ENCODE measurements around the gene GNB1. TPM values are rescaled to one million over a fixed set of nuclear protein-coding genes. Genes with fewer than 3 reads are reported as not detected.
A peak's percentile ranks its signal among the peaks of the same experiment; 100 is the strongest.

The GNB1 gene
- total RNA-seq, 1 experiment from 2014 or later: 58.1 TPM

DNA sequence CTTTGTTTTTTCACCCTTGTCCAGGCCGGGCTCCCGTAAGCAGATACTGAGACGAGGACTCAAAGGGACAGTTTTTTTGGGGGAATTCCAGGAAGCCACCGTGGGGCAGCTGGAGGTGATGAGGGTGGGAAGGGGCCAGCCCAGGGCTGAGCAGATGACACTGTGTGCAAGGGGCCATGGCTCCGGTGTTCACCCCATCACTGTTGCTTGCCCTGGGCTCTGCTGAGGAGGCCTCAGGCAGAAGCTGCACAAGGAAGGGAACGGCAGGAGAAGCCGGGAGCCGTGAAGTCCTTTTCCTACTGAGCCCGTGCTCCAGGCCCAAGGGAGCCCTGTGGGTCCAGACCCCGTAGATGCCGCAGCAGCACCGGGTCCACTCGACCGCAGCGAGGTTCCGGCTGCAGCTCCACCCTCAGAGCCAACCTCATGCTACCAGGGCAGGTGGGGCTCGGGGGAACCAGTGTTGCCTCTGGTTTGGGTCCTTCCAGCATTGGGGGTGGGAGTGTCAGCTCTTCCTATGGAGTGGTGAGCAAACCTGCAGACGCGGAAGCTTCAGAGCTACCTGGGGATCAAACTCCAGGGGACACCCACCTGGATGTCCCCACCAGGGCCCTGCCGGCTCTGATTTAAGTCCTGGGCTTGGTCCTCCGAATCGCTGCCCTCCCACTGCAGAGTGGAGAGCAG lies 19.9 kb upstream of the GNB1 start:
- DNase-seq (ENCODE audit: low spot score): no peak

DNA sequence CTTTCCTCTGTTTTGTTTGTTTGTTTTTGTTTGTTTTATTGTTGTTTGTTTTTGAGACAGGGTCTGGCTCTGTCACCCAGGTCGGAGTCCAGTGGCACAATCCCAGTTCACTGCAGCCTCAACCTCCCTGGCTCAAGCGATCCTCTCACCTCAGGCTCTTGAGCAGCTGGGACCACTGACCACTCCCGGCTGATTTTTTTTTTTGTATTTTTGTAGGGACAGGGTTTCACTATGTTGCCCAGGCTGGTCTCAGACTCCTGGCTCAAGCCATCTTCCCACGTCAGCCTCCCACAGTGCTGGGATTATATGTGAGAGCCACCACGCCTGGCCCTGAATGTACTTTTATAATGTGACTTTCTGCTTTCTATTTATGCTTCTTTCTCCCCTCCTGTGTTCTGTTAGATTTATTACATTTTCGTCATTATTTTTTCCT lies 19.2 kb upstream of the GNB1 start:
- no peak for DNase-seq (ENCODE audit: low spot score)

DNA sequence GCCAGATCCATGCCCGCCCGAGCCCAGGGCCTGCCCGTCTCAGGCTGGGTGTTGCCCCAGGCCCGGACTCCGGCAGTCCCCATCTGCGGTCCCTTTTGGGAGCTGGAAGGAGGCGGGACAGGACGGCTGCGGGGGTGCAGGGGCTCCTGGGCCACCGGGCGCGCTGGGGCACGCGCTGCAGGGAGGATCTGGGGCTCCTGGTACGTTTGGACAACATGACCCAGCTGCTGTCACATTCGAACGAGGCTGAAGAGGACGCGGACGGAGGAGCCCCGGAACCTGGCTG lies 17.6 kb upstream of the GNB1 start:
- DNase-seq (ENCODE audit: low spot score): no peak

GRCh38 chr1:1907098-1907736 lies 16.3 kb upstream of the GNB1 start:
- no peak for DNase-seq (ENCODE audit: low spot score)

DNA sequence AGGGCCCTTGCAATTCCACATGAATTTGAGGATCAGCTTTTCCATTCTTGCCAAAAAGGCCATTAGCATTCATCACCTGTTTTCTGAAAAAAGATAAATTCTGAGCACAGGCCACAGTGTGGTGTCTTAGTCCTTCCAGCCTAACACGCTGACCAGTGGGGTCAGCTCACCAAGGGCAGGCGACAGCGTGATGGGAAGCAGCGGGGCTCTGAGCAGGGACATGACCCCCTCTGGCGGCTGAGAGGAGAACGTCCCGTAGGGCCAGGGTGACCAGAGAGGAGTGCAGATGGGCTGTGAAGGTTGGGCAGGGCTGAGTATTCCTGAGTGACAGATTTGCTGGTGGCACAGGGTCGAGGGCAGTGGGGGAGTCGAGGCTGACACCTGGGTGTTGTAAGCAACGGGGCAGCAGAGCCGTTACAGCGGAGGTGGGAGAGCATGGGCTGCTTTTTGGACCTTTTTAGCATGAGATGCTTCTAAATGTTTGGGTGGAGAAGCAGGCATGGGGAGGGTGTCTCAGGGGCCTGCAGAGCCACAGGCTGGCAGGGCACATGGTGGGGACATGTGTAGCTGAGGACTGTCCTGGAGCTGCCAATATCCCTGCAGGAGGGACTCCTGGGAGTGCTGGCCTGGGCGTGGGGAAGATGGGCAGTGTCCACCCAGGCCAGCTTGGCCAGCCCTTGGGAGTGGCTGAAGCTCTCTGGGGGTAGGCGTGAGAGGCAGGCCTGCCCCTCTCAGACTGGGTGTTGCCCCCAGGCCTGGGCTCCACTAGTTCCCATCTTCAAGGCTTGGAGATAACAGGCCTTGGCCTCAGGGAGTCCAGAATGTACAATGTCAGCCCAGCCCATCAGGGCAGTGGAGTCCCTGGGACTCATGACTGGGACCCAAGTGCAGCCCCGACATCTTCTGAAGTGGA lies 15.6 kb upstream of the GNB1 start:
- DNase-seq (ENCODE audit: low spot score): peak; percentile 90

DNA sequence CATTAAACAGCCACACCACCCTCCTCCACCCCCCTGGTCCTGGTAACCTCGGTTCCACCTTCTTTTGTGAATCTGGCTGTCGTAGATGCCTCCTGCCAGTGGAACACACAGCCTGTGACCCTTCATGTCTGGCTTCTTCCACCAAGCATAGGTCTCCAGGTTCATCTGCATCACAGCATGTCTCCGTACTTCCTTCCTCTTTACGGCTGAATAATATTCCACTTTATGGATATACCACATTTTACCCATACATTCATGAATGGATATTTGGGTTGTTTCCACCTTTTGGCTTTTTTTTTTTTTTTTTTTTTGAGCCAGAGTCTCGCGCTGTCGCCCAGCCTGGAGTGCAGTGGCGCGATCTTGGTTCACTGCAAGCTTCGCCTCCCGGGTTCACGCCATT lies 12.3 kb upstream of the GNB1 start:
- DNase-seq (ENCODE audit: low spot score): no peak

DNA sequence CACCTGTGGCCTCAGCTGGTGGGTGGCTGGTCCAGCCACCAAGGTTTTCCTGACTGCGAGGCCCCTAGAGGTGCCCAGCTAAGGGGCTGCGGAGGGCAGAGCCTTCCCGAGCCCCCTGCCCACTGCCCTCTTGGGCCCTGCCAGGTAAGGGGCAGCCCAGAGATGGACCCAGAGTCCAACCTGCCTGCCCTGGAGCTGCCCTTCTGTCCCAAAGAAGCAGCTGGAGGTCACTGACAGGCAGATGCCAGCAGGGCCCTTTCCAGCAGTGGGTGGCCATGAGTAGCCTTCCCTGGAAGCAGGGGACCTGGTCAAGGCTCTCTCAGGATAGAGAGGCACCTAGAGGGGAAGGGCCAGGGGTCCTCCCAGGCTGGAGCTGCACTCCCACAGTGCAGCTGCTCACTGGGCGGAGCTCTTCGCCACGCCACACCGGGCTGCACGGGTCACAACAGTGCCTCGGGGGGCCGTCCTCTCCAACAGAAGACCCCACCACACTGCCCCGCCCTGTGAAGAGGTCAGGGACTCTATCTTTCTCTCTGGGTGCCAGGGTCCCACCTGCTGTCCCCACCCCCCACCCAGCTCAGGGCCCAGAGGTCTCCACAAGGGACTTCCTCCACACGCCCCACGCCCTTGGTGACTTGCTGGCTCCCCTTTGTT lies 10.9 kb upstream of the GNB1 start:
- DNase-seq (ENCODE audit: low spot score): no peak

DNA sequence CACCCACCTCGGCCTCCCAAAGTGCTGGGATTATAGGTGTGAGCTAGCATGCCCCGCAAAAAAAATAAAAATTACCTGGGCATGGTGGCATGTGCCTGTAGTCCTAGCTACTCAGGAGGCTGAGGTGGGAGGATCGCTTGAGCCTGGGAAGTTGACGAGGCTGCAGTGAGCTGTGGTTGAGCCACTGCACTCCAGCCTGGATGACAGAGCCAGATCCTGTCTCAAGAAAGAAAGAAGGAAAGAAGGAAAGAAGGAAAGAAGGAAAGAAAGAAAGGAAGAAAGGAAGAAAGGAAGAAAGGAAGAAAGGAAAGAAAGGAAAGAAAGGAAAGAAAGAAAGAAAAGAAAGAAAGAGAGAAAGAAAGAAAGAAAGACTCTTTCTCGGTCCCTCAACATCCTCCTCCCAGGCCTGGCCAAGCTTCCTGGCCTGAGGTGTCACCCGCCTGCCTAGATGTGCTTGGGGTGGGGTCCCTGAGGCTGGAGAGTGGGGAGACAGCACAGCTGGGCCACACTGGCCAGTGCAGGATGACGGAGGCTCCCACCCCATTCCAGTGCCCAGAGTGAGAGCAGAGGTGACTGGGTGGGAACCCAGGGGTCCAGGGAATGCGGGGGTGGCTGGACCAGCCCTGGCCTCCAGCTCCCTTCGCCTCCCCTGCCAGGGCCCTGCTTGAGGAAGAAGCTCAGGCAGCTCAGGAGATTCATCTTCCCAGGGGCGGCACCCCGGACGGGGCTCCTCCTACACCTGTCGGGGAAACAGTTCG lies 10.2 kb upstream of the GNB1 start:
- DNase-seq (ENCODE audit: low spot score): no peak

- DNase-seq (ENCODE audit: low spot score): no peak
Observed at GRCh38 chr1:1899967-1900327, 9.1 kb upstream of the GNB1 start.

DNA sequence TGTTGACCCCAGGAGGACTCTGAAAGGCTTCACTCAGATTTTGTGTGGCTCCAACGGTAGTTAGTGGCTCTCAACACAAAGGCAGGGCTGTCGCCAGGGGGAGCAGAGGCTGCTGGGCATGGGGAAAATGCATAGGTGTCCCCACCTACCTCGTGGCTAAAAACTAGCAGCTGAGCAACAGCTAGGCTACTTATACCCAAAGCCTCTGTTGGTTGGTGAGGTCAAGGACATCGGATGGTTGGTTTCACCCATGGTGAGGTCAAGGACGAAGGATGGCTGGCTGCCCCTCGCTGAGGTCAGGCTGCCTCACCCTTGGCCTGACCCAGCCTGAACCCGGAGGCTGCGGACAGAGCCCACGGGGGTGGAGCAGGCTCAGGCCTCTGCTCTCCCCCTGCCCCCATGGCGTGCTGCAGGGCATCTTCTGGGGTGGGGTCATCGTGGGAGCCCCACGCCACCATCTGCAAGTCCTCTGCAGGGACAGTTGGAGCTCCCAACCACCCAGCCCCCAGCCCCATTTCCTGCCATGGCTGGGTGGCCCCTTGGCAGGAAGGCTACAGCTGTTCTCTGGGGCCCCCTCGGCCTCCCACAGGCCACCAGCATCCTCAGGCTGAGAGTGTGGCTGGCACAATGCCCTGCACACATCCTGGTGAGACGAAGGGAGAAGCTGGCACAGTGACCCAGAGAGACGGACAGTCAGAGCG lies 8.5 kb upstream of the GNB1 start:
- no peak for DNase-seq (ENCODE audit: low spot score)

GRCh38 chr1:1898246-1898933 lies 7.5 kb upstream of the GNB1 start:
- DNase-seq (ENCODE audit: low spot score): no peak

DNA sequence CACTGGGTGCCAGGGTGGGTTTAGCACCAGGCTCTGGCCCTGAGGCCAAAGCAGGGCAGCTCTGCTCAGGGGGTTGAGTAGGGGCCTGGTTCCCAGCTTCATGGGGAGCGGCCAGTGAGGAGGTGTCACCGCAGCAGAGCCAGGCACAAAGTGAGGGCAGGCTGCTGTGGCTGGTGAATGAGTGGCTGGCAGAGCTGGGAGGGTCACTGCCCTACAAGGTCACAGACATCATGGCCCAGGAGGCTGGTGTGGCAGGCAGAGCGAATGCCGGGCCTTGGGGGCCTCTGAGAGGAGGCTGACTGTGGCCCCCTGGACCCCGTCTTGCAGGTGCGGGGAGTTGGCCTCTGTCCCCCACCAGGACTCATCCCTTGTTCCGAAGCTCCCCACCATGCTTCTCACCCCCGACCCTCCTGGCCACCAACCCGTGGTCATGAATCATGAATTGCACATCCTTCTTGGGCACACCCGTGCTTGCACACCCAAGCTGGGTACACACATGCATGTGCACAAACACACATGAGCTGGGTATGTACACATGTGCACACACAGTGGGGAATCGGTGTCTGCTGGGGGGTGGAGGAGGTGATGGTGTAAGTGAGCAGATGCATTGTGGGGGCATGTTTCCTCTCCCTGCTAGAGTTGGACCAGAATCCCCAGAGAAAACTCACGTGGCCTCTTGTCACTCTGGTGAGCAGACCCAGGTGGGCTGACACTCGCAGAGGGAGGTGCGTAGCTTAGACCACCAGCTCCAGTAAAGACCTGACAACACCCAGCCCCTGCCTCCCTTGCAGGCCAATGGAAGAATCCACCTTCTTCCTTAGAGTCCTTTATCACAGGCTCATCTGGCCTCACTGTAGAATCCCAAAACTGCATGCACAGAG lies 4.8 kb upstream of the GNB1 start:
- no peak for DNase-seq (ENCODE audit: low spot score)

GRCh38 chr1:1895060-1895418 lies 4.2 kb upstream of the GNB1 start:
- no peak for DNase-seq (ENCODE audit: low spot score)

DNA sequence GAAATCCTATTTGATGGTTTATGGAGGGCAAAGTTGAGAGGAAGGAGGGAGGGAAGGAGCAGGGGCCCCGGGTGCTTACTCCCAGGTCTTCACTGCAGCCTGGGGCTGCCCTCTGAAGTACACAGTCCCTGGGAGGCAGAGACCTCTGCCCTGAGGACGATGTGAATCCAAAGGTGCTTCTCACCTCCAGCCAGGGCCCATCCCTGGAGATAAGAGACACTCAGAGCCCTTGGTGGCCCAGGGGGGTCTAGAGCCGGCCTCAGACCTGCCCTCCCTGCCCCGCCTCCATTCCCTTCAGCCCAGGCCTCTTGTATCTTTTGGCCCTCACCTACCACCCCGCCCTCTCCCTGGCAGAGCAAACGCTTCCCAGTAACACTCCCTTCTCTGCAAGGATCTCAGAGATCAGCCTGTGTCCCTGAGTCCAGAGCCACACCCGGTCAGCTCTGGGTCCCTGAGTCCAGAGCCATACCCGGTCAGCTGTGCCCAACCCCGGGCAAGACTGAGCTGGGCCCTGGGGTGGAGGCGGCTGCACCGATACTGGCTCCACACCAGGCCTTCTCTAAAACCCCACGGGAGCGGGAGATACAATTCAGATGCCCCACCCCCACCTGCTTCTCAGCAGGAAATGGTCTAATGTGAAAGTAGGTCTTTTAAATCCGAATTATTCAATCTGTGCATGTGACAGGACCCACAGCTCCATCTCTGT lies 3.6 kb upstream of the GNB1 start:
- DNase-seq (ENCODE audit: low spot score): no peak

DNA sequence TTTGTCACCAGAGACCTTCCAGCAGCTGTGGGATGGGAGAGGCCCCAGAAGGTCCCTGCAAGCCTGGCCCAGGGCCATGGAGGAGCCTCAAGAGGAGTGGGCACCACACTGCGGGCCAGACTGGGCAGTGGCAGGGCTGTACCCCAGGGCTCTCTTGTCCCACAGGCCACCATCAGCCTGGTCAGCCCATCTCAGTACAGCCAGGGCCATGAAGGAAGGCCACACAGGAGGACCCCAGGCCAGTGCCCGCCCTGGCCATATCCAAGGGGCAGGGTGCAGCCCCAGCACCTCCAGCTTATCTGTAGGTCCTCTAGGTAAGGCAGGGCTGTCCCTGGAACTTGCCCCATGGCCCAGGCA lies 3.1 kb upstream of the GNB1 start:
- DNase-seq (ENCODE audit: low spot score): no peak

DNA sequence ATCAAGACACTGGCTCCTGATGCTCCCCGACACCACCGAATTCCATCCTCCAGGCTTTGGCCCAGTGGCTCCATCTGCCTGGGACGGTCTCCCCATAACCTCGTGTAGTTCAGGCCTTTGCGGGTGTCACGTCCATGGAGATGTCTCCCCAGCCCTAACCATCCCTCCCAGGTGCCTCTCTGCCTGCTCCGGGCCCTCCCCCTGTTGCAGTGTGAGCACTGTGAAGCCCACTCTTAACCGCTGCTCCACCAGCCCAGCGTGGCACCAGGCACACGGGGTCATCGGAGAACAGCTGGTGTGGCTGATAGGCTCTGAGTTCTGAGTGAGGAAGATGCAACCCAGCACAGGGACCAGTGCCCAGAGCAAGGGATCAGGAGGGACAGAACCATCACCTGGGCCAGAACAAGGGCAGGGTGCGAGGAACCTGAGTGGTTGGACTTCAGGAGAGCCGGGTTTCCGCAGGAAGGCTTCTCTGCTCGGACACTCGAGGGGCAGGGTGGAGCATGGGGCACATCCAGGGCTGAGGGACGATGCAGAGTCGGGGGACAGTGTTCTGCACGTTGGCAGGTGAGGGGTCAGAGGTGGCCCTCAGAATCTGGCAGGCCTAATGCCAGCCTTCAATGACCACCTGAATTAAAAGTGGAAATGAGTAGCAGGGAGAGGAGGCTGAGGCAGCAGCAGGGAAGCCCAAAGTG lies 2.6 kb upstream of the GNB1 start:
- no peak for DNase-seq (ENCODE audit: low spot score)

DNA sequence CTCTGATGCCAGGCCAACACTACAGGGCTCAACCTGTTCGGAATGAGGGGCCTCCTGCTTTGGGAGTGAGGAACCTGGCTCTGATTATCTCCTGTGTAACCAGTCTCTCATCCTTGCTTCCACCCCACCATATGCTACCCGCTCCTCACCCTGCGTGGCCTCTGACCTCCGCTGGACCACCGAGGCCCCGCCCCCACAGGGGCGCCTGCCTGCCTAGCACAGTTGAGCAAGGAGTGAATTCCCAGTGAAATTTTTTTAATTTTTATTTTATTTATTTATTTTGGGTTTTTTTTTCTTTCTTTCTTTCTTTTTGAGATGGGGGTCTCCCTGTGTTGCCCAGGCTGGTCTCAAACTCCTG lies 1.9 kb upstream of the GNB1 start:
- no peak for DNase-seq (ENCODE audit: low spot score)

- no peak for DNase-seq (ENCODE audit: low spot score)
Observed at GRCh38 chr1:1892079-1892762, 1.3 kb upstream of the GNB1 start.

All from HT-29 (cell line).